ENCODE measurements around the gene BOD1L1. TPM values are rescaled to one million over a fixed set of nuclear protein-coding genes. Genes with fewer than 3 reads are reported as not detected.

Gene BOD1L1
- total RNA-seq, 6 experiments from 2014 or later, result 22.9 to 24.9 (median 24.6) TPM

- Mint-ChIP-seq H3K4me1 (ENCODE audit: low read depth) (peaks cover 9% of the 10 kb centered on the region), H3K4me3 (no peak overlapping the region)
- no peak for TF ChIP-seq CTCF (IDR thresholded peaks at IDR 0.05)
Observed at GRCh38 chr4:13592220-13592619, 35.3 kb downstream of the BOD1L1 start.

GRCh38 chr4:13590766-13591165, 36.8 kb downstream of the BOD1L1 start:
- Mint-ChIP-seq H3K9me3 (no peaks in the 10 kb centered on the region), H3K4me3 (no peak overlapping the region), H3K4me1 (ENCODE audit: low read depth) (peaks cover 2% of the 10 kb centered on the region), H3K36me3 (ENCODE audit: low read depth) (peaks cover 12% of the 10 kb centered on the region), H3K27ac (no peak overlapping the region), H3K27me3 (ENCODE audit: insufficient read depth) (no peaks in the 10 kb centered on the region)
- DNase-seq, result no peak
- TF ChIP-seq CTCF (IDR thresholded peaks at IDR 0.05), result no peak

More at GRCh38 chr4:13592220-13592619, 35.3 kb downstream of the BOD1L1 start:
- Mint-ChIP-seq H3K27me3 (ENCODE audit: insufficient read depth) (no peaks in the 10 kb centered on the region), H3K36me3 (ENCODE audit: low read depth) (peaks cover 14% of the 10 kb centered on the region; the same call in 1 of the 2 replicates), H3K9me3 (no peaks in the 10 kb centered on the region), H3K27ac (no peak overlapping the region)
- no peak for DNase-seq

GRCh38 chr4:13588954-13589353, 38.6 kb downstream of the BOD1L1 start:
- no peak for DNase-seq
- H3K4me3 Mint-ChIP-seq, result no peak overlapping the region
- no peaks in the 10 kb centered on the region for H3K9me3 Mint-ChIP-seq
- H3K4me1 Mint-ChIP-seq (ENCODE audit: low read depth), result peaks cover 20% of the 10 kb centered on the region
- no peak for TF ChIP-seq CTCF (IDR thresholded peaks at IDR 0.05)
- no peak overlapping the region for H3K27ac Mint-ChIP-seq
- H3K36me3 Mint-ChIP-seq (ENCODE audit: low read depth), result peaks cover 26% of the 10 kb centered on the region
- no peaks in the 10 kb centered on the region for H3K27me3 Mint-ChIP-seq (ENCODE audit: insufficient read depth)

GRCh38 chr4:13584481-13584880, 43.0 kb downstream of the BOD1L1 start:
- Mint-ChIP-seq H3K4me1 (ENCODE audit: low read depth) (peaks cover 21% of the 10 kb centered on the region), H3K27ac (no peak overlapping the region; the same call in 1 of the 2 replicates), H3K27me3 (ENCODE audit: insufficient read depth) (no peaks in the 10 kb centered on the region), H3K4me3 (no peak overlapping the region), H3K36me3 (ENCODE audit: low read depth) (peaks cover 30% of the 10 kb centered on the region), H3K9me3 (no peaks in the 10 kb centered on the region)
- TF ChIP-seq CTCF (IDR thresholded peaks at IDR 0.05), result no peak
- DNase-seq, result no peak

- no peak for DNase-seq
- Mint-ChIP-seq H3K4me3 (no peak overlapping the region), H3K9me3 (no peaks in the 10 kb centered on the region), H3K4me1 (ENCODE audit: low read depth) (peaks cover 12% of the 10 kb centered on the region), H3K27me3 (ENCODE audit: insufficient read depth) (no peaks in the 10 kb centered on the region), H3K36me3 (ENCODE audit: low read depth) (peaks cover 27% of the 10 kb centered on the region), H3K27ac (no peak overlapping the region)
- TF ChIP-seq CTCF (IDR thresholded peaks at IDR 0.05), result no peak
Observed at GRCh38 chr4:13580036-13580435, 47.5 kb downstream of the BOD1L1 start.

- Mint-ChIP-seq H3K4me3 (no peak overlapping the region), H3K9me3 (no peaks in the 10 kb centered on the region), H3K36me3 (ENCODE audit: low read depth) (peaks cover 28% of the 10 kb centered on the region), H3K27ac (no peak overlapping the region), H3K27me3 (ENCODE audit: insufficient read depth) (peaks cover 1% of the 10 kb centered on the region; the same call in 1 of the 2 replicates), H3K4me1 (ENCODE audit: low read depth) (no peaks in the 10 kb centered on the region)
- TF ChIP-seq CTCF (IDR thresholded peaks at IDR 0.05), result no peak
- no peak for DNase-seq
Observed at GRCh38 chr4:13577660-13578059, 49.9 kb downstream of the BOD1L1 start.
